Measurements from ENCODE around the gene LCE1A. TPM values are rescaled to one million over a fixed set of nuclear protein-coding genes. Genes with fewer than 3 reads are reported as not detected.

LCE1A gene
- total RNA-seq, 1 donor, result not detected

GRCh38 chr1:152864443-152864842 lies 37.2 kb downstream of the LCE1A start:
- H3K27ac ChIP-seq (ENCODE audit: low read depth, low read length), result no peak overlapping the region
- no peaks in the 10 kb centered on the region for H3K79me2 ChIP-seq (ENCODE audit: insufficient read depth, low read length)

GRCh38 chr1:152866321-152866720 lies 39.0 kb downstream of the LCE1A start:
- no peak for DNase-seq (ENCODE audit: insufficient read length, low spot score, missing footprints)
- Histone ChIP-seq H3K79me2 (ENCODE audit: insufficient read depth, low read length) (no peaks in the 10 kb centered on the region), H2AFZ (ENCODE audit: low read length) (no peak overlapping the region), H3K27ac (ENCODE audit: low read depth, low read length) (no peak overlapping the region), H4K20me1 (ENCODE audit: insufficient read depth, low read length) (no peaks in the 10 kb centered on the region), H3K27me3 (ENCODE audit: insufficient read depth, low read length) (no peaks in the 10 kb centered on the region), H3K4me1 (ENCODE audit: insufficient read depth, low read length) (no peaks in the 10 kb centered on the region), H3K4me2 (ENCODE audit: insufficient read depth, low read length) (no peak overlapping the region), H3K36me3 (ENCODE audit: insufficient read depth, low read length) (no peaks in the 10 kb centered on the region), H3K9me3 (ENCODE audit: low read depth, low read length) (no peaks in the 10 kb centered on the region), H3K4me3 (ENCODE audit: insufficient read depth, low read length) (no peak overlapping the region)
- TF ChIP-seq CTCF (IDR thresholded peaks at IDR 0.05; ENCODE audit: extremely low read depth, low read depth, low read length), result no peak

More at GRCh38 chr1:152864443-152864842, 37.2 kb downstream of the LCE1A start:
- H3K4me1 ChIP-seq (ENCODE audit: insufficient read depth, low read length), result no peaks in the 10 kb centered on the region
- H3K36me3 ChIP-seq (ENCODE audit: insufficient read depth, low read length), result no peaks in the 10 kb centered on the region
- H4K20me1 ChIP-seq (ENCODE audit: insufficient read depth, low read length), result no peaks in the 10 kb centered on the region
- TF ChIP-seq CTCF (IDR thresholded peaks at IDR 0.05; ENCODE audit: extremely low read depth, low read depth, low read length), result no peak
- DNase-seq (ENCODE audit: insufficient read length, low spot score, missing footprints), result no peak
- H3K4me2 ChIP-seq (ENCODE audit: insufficient read depth, low read length), result no peak overlapping the region
- H2AFZ ChIP-seq (ENCODE audit: low read length), result no peak overlapping the region
- no peaks in the 10 kb centered on the region for H3K9me3 ChIP-seq (ENCODE audit: low read depth, low read length)
- H3K4me3 ChIP-seq (ENCODE audit: insufficient read depth, low read length), result no peak overlapping the region
- no peaks in the 10 kb centered on the region for H3K27me3 ChIP-seq (ENCODE audit: insufficient read depth, low read length)

GRCh38 chr1:152869808-152870419 lies 42.6 kb downstream of the LCE1A start:
- no peaks in the 10 kb centered on the region for H4K20me1 ChIP-seq (ENCODE audit: insufficient read depth, low read length)
- H3K4me1 ChIP-seq (ENCODE audit: insufficient read depth, low read length), result peaks cover 3% of the 10 kb centered on the region
- no peak overlapping the region for H2AFZ ChIP-seq (ENCODE audit: low read length)
- H3K4me2 ChIP-seq (ENCODE audit: insufficient read depth, low read length), result no peak overlapping the region
- H3K79me2 ChIP-seq (ENCODE audit: insufficient read depth, low read length), result no peaks in the 10 kb centered on the region
- H3K36me3 ChIP-seq (ENCODE audit: insufficient read depth, low read length), result no peaks in the 10 kb centered on the region
- no peak overlapping the region for H3K4me3 ChIP-seq (ENCODE audit: insufficient read depth, low read length)
- no peak overlapping the region for H3K27ac ChIP-seq (ENCODE audit: low read depth, low read length)
- peak; percentile 85 for TF ChIP-seq CTCF (IDR thresholded peaks at IDR 0.05; ENCODE audit: extremely low read depth, low read depth, low read length)
- no peaks in the 10 kb centered on the region for H3K27me3 ChIP-seq (ENCODE audit: insufficient read depth, low read length)
- no peaks in the 10 kb centered on the region for H3K9me3 ChIP-seq (ENCODE audit: low read depth, low read length)
- DNase-seq (ENCODE audit: insufficient read length, low spot score, missing footprints), result no peak

GRCh38 chr1:152870831-152871730 lies 43.8 kb downstream of the LCE1A start:
- TF ChIP-seq CTCF (IDR thresholded peaks at IDR 0.05; ENCODE audit: extremely low read depth, low read depth, low read length), result peak; percentile 70
- no peak for DNase-seq (ENCODE audit: insufficient read length, low spot score, missing footprints)

More at GRCh38 chr1:152870831-152871730, 43.8 kb downstream of the LCE1A start:
- no peak overlapping the region for H3K4me2 ChIP-seq (ENCODE audit: insufficient read depth, low read length)
- H4K20me1 ChIP-seq (ENCODE audit: insufficient read depth, low read length), result no peaks in the 10 kb centered on the region
- H3K27me3 ChIP-seq (ENCODE audit: insufficient read depth, low read length), result no peaks in the 10 kb centered on the region
- no peak overlapping the region for H2AFZ ChIP-seq (ENCODE audit: low read length)
- H3K4me1 ChIP-seq (ENCODE audit: insufficient read depth, low read length), result peaks cover 3% of the 10 kb centered on the region
- no peak overlapping the region for H3K4me3 ChIP-seq (ENCODE audit: insufficient read depth, low read length)
- no peaks in the 10 kb centered on the region for H3K36me3 ChIP-seq (ENCODE audit: insufficient read depth, low read length)
- no peaks in the 10 kb centered on the region for H3K79me2 ChIP-seq (ENCODE audit: insufficient read depth, low read length)
- H3K27ac ChIP-seq (ENCODE audit: low read depth, low read length), result no peak overlapping the region
- no peaks in the 10 kb centered on the region for H3K9me3 ChIP-seq (ENCODE audit: low read depth, low read length)
